Stimulated activated naive CD8-positive, alpha-beta T cell treated with anti-CD3 and anti-CD28 coated beads, Interleukin-15, amount 100 ng/mL, for 72 hours (primary cell): ENCODE measurements around the gene BAG2.

Source experiments
- ATAC-seq: fragments of 150-1000 bp; cut with Tn5 transposase; 2 replicates; pipeline ENCODE4 v1.10.0; 2021; ENCODE audit warnings: mild to moderate bottlenecking, moderate library complexity
- DNase-seq, 2 donors: peaks; one replicate each; pipeline ENCODE4 v3.0.0; 2021 to 2022
- H3K27ac Mint-ChIP-seq, 2 donors: one replicate each; pipeline ENCODE4 v1.8.0; 2022; ENCODE audit warnings: mild to moderate bottlenecking in 2 of 2, mixed read lengths in 2 of 2, moderate library complexity in 2 of 2
- H3K27me3 Mint-ChIP-seq: one replicate; pipeline ENCODE4 v1.8.0; 2022; ENCODE audit warnings: mixed read lengths
- H3K4me1 Mint-ChIP-seq: one replicate; pipeline ENCODE4 v1.8.0; 2022; ENCODE audit warnings: mild to moderate bottlenecking, mixed read lengths
- H3K4me3 Mint-ChIP-seq, 2 donors: one replicate each; pipeline ENCODE4 v1.8.0; 2022; ENCODE audit warnings: mild to moderate bottlenecking in 2 of 2, mixed read lengths in 2 of 2, moderate library complexity in 1 of 2
- H3K9me3 Mint-ChIP-seq, 2 donors: one replicate each; pipeline ENCODE4 v1.8.0; 2022; ENCODE audit warnings: mixed read lengths in 2 of 2

The BAG2 gene

DNA sequence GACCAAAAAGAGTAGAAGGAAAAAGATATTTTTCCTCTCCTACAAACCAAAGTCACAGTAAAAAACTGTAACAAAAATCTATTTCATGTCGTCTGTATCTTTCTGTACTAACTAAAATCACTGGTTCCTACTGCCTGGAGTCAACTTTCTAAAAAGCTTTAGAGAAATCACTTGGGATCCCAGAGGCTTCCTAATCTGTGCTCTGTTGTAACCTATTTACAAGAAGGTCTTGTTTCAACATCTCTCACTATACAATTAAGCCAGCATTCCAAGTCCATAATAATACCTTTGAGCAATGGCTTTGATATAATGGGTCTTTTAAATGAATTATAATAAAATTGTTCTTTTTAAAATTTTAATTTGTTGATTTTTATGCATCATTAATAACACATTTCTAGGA lies 29.6 kb downstream of the BAG2 start:
- no peaks in the 10 kb centered on the region for H3K9me3 Mint-ChIP-seq
- ATAC-seq (no peak), DNase-seq (no peak)
- no peak overlapping the region for H3K4me3 Mint-ChIP-seq
- H3K27ac Mint-ChIP-seq = no peak overlapping the region
- H3K27me3 Mint-ChIP-seq = no peaks in the 10 kb centered on the region
- H3K4me1 Mint-ChIP-seq = peaks cover 6% of the 10 kb centered on the region

DNA sequence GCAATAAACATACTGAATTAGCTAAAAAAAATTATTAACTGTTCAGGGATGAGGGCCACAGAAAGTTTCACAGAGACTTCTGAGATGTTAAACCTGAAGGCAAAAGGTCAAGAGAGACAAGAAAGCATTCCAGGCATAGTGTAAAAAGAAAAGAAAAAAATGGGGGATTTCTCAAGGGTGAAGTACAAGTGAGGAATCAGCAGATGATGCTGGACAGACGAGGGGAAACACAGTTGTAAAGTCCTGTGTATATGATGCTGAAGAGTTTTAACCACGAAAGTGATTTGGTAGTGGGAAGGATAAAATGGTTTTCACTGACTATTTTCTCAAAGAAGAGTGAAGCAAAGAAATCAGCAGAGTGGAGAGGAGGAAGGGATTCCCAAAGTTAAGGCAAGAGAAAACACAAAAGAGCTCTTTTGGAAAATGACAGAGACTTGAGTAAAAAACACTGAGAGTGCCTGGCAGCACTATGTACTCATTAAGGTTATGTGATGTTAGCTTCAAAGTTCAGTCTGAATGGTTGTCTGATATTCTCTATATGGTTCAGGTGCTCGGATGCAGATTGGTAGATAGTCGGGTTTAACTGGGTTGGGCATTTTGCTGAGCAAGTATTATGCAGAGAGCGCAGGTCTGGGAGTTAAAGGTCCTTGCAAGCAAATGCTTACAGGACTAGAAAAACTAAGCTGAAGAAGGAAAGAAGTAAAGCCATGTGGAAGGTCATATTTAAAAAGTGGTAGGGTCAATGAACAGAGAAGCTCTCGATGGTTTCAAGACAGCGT lies 33.6 kb downstream of the BAG2 start:
- Mint-ChIP-seq H3K4me1 (peaks cover 14% of the 10 kb centered on the region), H3K27me3 (no peaks in the 10 kb centered on the region), H3K4me3 (no peak overlapping the region), H3K27ac (no peak overlapping the region), H3K9me3 (no peaks in the 10 kb centered on the region)
- no peak for ATAC-seq
- DNase-seq = no peak

DNA sequence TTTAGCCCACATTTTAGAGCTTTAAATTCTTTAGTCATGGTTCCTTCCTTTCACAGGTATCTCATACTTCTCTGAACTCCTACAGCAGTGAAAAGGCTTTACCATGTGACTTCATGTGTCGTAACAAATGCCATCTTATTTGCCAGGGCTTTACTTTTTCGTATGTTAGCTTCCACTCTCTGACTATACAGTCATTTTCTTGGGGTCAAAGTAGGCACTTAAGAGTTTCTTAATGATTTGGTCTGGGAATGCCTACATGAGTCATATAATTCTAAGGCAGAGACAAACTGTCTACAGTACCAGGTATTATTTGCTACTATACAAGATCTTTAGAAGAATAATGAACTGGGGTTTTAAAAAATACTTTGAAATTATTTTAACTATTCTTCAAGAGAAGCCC lies 35.0 kb downstream of the BAG2 start:
- ATAC-seq (no peak), DNase-seq (no peak)
- H3K4me3 Mint-ChIP-seq = no peak overlapping the region
- H3K9me3 Mint-ChIP-seq = no peaks in the 10 kb centered on the region
- H3K27ac Mint-ChIP-seq = no peak overlapping the region
- peaks cover 14% of the 10 kb centered on the region for H3K4me1 Mint-ChIP-seq
- no peaks in the 10 kb centered on the region for H3K27me3 Mint-ChIP-seq

DNA sequence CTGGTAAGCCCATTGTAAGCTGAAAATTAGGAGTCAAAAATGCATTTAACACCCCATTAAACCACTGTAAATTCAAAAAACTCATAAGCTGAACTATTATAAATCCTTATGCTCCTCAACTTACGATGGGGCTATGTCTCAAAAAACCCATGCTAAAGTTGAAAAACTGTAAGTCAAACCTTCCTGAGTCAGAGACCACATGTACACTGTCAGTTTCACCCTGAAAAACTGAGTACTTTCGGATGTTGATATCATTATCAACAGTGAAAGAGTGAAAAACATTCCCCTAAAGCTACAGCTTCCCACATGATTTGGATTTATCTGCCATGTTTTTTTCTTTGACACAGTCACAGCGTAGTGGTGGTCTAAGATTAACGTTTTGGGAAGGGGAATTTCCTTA lies 35.7 kb downstream of the BAG2 start:
- no peak for DNase-seq
- Mint-ChIP-seq H3K9me3 (no peaks in the 10 kb centered on the region), H3K27me3 (no peaks in the 10 kb centered on the region), H3K4me1 (peaks cover 14% of the 10 kb centered on the region), H3K4me3 (no peak overlapping the region), H3K27ac (no peak overlapping the region)
- ATAC-seq = peak; percentile 66

DNA sequence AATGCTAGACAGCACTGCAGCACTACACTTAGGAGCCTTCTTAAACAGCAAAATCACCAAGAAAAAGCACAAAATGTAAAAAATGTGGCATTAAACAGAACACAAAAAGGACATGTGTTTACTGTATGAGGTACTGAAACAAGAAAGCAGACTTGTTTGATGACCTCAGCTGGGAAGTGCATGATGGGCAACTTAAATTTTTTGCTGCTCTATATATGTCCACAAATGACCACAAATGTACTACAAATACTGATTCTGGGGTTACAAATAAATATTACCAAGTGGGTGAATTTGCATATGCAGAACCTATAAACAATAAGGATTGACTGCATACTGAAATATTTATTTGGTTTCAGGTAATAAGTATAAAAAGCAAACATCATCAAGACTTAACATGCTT lies 36.9 kb downstream of the BAG2 start:
- Mint-ChIP-seq H3K4me3 (no peak overlapping the region), H3K27ac (no peak overlapping the region), H3K4me1 (peaks cover 19% of the 10 kb centered on the region), H3K9me3 (no peaks in the 10 kb centered on the region), H3K27me3 (no peaks in the 10 kb centered on the region)
- DNase-seq (no peak), ATAC-seq (no peak)

DNA sequence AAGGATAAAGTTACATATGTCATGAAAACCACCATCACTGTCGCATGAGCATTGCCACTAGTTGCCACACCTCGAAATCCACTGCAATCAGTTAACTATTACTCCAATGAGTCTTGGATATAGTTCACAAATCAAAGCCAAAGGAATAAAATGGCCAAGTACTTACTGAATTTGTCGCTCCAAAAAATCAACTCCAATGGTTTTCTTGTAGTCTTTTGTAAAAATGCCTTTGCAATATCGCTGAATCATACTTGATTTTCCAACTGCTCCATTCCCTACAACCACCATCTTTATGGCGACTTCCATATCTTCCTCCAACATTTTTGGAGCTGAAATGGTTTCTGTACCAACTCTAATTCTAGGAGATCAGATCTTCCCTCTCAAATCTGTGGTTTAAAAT lies 37.9 kb downstream of the BAG2 start:
- H3K27me3 Mint-ChIP-seq = no peaks in the 10 kb centered on the region
- DNase-seq = no peak
- H3K9me3 Mint-ChIP-seq = peaks cover 0 to 5% of the 10 kb centered on the region in 2 donors
- H3K27ac Mint-ChIP-seq = no peak overlapping the region
- peaks cover 29% of the 10 kb centered on the region for H3K4me1 Mint-ChIP-seq
- H3K4me3 Mint-ChIP-seq = no peak overlapping the region
- ATAC-seq = no peak

DNA sequence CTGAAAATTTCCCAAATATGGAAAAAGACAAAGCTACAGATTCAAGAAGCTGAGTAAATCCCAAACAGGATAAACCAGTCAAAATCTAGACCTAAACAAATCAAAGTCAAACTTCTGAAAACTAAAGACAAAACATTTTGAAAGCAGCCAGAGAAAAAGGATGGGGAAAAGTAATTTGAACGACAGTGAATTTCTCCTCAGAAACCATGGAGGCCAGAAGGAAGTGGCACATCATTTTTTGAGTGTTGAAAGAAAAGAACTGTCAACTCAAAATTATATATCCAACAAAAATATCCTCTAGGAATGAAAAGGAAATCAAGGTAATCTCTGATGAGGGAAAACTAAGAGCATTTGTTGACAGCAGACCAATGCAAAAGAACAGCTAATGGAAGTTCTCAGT lies 43.1 kb downstream of the BAG2 start:
- Mint-ChIP-seq H3K4me3 (no peak overlapping the region), H3K9me3 (peaks cover 0 to 5% of the 10 kb centered on the region in 2 donors), H3K27me3 (peaks cover 9% of the 10 kb centered on the region), H3K27ac (no peak overlapping the region), H3K4me1 (peaks cover 45% of the 10 kb centered on the region)
- DNase-seq = no peak
- no peak for ATAC-seq

DNA sequence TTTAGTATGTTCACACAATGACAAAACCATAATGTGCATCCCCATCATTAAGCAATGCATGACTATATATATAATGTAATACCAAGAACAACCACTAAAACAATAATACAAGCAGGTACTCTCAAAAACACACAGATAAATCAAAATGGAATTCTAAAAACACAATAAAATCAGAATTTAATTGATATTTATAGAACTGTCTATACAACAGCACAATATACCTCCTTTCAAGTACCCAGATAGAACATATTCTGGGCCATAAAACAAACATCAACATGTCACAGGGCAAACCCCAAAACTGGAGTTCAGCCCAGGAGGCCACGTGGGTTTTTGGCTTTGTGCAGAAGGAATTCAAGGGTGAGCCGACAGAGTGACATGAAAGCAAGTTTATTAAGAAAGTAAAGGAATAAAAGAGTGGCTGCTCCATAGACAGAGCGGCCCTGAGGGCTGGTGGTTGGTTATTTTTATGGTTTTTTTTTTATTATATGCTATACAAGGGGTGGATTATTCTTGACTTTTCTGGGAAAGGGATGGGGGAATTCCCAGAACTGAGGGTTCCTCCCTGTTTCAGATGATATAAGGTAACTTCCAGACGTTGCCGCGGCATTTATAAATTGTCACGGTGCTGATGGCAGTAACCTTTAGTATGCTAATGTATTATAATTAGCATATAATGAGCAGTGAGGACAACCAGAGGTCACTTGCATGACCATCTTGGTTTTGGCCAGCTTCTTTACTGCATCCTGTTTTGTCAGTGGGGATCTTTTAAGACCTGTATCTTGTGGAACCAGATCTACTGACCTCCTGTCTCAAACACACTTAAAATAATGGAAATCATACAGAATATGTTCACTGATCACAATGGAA lies 44.3 kb downstream of the BAG2 start:
- ATAC-seq = no peak
- Mint-ChIP-seq H3K4me1 (peaks cover 53% of the 10 kb centered on the region), H3K4me3 (no peak overlapping the region), H3K9me3 (peaks cover 0 to 5% of the 10 kb centered on the region in 2 donors), H3K27ac (no peak overlapping the region), H3K27me3 (peaks cover 14% of the 10 kb centered on the region)
- DNase-seq = no peak

DNA sequence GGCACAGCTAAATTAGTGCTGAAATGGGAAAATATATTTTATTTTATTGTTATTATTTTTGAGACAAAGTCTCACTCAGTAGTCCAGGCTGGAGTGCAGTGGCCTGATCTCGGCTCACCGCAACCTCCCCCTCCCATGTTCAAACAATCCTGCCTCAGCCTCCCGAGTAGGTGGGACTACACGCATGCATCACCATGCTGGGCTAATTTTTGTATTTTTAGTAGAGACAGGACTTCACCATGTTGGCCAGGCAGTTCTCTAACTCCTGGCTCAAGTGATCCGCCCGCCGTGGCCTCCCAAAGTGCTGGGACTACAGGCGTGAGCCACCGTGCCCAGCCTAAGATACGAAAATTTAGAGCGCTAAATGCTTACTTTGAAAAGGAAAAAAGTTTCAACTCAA lies 45.1 kb downstream of the BAG2 start:
- Mint-ChIP-seq H3K4me3 (no peak overlapping the region), H3K9me3 (peaks cover 0 to 5% of the 10 kb centered on the region in 2 donors), H3K27ac (no peak overlapping the region), H3K4me1 (peaks cover 54% of the 10 kb centered on the region), H3K27me3 (peaks cover 14% of the 10 kb centered on the region)
- no peak for DNase-seq
- no peak for ATAC-seq

DNA sequence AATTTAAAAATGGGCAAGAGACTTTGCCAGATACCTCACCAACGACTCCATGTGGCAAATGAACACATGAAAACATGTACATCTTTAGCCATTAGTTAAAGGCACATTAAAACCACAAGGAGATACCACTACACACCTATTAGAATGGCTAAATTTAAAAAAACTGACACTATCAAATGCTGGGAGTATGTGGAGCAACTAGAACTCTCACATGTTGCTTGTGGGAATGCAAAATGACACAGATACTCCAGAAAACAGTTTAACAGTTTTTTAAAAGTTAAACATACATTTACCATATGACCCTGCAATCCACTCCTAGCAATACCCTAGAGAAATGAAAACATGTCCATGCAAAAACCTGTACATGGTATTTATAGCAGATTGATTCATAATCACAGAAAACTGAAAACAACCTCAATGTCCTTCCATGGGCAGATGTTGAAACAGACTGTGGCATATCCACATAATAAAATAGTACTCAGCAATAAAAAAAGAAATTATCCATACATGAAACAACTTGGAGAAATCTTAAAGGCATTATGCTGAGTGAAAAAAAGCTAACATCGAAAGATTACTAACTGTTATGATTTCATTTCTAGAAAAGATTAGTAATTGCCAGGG lies 48.1 kb downstream of the BAG2 start:
- H3K4me1 Mint-ChIP-seq = peaks cover 42% of the 10 kb centered on the region
- peaks cover 31% of the 10 kb centered on the region for H3K27me3 Mint-ChIP-seq
- DNase-seq (no peak), ATAC-seq (no peak)
- H3K27ac Mint-ChIP-seq = no peak overlapping the region
- peak overlapping the region; percentile 14 to 46 for H3K4me3 Mint-ChIP-seq
- no peaks in the 10 kb centered on the region for H3K9me3 Mint-ChIP-seq

DNA sequence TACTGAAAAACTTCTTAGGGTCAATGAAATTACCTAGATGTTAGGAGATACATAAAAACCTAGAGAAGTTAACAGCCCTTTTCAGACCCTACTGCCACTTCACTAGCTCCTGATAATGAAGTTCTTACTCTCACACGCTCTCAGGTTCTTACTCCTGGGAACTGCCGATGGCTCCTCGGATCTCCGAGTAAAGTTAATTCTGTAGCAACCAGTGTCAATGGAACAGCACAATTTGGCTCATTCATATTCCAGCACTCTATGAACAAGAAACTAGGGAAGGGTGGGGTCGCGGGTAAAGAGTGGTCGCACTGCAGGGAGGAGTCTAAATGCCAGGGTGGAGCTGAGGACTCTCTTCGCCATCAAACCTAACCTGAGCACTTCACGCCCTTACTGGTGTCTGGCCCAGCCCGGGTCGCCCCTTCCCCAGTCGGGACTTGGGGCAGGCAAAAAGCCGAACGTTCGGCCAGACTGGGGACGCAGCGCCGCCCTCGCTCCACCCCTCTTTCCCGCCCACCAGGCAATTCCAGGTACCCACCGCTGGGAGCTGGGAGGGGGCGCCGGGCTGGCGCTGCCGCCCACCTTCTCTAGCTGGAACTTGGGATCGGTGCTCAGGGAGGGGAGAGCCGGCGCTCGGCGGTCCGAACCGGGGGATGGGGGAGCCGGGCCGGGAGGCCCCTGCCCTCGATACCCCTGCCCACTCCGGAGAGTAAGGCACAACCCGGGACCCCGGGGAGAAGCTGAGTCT lies 49.2 kb downstream of the BAG2 start:
- peak; percentile 74 for ATAC-seq
- Mint-ChIP-seq H3K4me3 (peak overlapping the region; percentile 90 to 96), H3K4me1 (peaks cover 40% of the 10 kb centered on the region), H3K9me3 (no peaks in the 10 kb centered on the region), H3K27ac (peak overlapping the region; percentile 57 to 79), H3K27me3 (peaks cover 31% of the 10 kb centered on the region)
- DNase-seq = peak in 1 of 2 donors; percentile 43

DNA sequence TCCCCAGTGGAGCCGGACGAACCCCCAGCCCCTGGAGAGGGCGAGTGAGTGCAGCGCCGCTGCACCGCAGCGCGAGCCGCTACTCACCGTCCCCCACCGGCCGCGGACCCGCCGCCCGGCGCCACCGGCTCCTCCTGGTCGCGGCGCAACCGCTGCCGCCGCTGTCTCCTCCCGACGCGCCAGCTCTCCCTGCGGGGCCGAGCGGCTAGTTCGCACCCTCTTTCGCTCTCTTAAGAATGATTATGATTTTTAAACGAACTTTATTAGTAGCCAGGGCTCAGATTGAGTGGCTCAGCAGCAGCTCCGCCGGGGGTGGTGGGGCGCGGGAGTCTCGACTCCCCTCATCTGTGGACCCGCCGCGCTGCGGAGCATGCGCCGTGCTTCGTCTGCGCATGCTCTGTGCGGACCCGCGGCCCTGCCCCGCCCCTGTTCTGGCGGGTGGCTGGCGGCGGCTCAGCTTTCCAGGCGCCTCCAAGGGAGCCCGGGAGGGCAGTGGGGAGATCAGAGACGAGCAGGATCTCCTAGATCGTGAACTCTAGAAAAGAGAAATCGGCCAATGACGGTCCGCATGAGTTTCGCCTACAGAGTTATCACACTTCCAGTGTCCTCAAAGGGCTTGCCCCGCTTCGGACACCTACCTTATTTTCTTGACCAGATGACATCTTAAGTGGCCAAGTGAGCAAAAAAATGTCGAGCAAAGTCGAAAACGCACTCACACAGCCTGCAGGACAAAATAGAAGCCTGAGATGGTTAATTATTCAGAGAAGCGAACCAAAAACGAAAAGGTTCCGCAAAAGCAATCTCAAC lies 50.0 kb downstream of the BAG2 start, which contains the start of gene RAB23:
Gene RAB23, minus strand, starts transcription at position 372 of the 807 bp plus-strand sequence. CDS start 11,927 bp downstream, outside the sequence.
- Mint-ChIP-seq H3K4me3 (peak within 1 kb of the TSS; percentile 94 to 96), H3K9me3 (no peaks in the 10 kb centered on the region)

DNA sequence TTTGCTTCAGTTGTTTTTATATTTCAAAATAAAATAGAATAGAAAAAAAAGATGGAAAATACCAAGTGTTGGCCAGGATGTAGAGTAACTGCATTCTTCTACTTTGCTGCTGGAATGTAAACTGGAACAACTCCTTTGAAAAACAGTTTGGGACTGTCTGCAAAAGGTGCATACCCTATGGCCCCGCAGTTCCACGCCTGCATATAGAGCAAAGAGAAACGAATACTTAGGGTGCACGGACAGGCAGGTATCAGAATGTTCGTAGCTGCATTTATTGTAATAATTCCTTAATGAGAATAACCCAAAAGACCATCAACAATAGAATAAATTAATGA lies 50.6 kb downstream of the BAG2 start:
- no peaks in the 10 kb centered on the region for H3K9me3 Mint-ChIP-seq
- H3K27me3 Mint-ChIP-seq = peaks cover 31% of the 10 kb centered on the region
- DNase-seq (no peak), ATAC-seq (no peak)
- H3K4me1 Mint-ChIP-seq = peaks cover 26% of the 10 kb centered on the region
- H3K4me3 Mint-ChIP-seq = peak overlapping the region; percentile 94 to 96
- no peak overlapping the region for H3K27ac Mint-ChIP-seq

More for the DNA sequence above, 50.0 kb downstream of the BAG2 start, which contains the start of gene RAB23:
- peak; percentile 90 for ATAC-seq
- H3K4me1 Mint-ChIP-seq = peaks cover 32% of the 10 kb centered on the region
- peak within 1 kb of the TSS; percentile 79 to 81 for H3K27ac Mint-ChIP-seq
- H3K27me3 Mint-ChIP-seq = peaks cover 31% of the 10 kb centered on the region
- peak; percentile 86 to 87 for DNase-seq

DNA sequence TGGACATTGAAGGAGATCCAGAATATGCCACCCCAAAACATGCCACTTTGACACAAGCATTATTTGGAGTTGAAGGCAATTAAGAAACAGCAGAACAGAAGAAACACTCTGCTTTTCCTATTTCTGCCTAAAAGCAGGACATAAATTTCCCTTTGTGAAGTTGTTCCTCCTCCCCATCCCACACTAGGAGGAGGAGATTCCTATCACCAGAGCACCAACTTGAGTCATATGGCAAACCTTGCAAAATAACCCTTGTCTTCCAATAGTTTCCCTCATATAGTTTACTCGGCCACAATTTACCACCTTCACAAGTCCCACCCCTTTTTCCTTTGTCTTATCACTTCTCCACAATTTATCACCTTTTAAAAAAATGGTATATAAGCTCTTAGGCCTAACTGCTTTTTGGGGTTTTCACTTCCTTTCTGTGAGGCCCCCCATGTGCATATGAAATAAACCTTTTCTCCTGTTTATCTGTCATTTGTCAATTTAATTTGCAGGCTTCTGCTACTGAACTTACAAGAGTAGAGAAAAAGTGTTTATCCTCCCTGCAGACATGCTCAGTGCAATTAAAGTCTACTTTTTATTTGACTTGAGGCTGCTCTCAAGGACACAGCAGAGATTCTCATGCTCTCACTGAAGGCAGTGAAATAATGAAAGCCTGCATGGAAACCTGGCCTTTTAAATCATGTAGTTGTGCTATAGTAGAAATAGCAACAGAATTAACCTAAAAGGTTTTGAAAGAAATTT lies 52.8 kb downstream of the BAG2 start:
- H3K4me3 Mint-ChIP-seq = no peak overlapping the region
- H3K27me3 Mint-ChIP-seq = peaks cover 40% of the 10 kb centered on the region
- no peaks in the 10 kb centered on the region for H3K9me3 Mint-ChIP-seq
- no peak for DNase-seq
- no peak overlapping the region for H3K27ac Mint-ChIP-seq
- H3K4me1 Mint-ChIP-seq = peaks cover 16% of the 10 kb centered on the region
- no peak for ATAC-seq
